AG09319 (cell line): ENCODE data around the gene KLF5.

ENCODE experiments used
- DNase-seq: peaks from one replicate; pipeline ENCODE4 v3.0.0-alpha.2; 2010; ENCODE audit warnings: low read depth; ENCODE audit errors: extremely low read depth
- CTCF ChIP-seq: IDR thresholded peaks from 2 replicates; pipeline ENCODE4 v1.5.1; 2011; ENCODE audit warnings: low read depth, mild to moderate bottlenecking, inconsistent platforms, low read length, moderate library complexity

Gene KLF5

GRCh38 chr13:73075954-73076353, 17.1 kb downstream of the KLF5 start:
- TF ChIP-seq CTCF: no peak
- DNase-seq: no peak

GRCh38 chr13:73077865-73078264, 19.1 kb downstream of the KLF5 start:
- DNase-seq: no peak
- no peak for TF ChIP-seq CTCF

GRCh38 chr13:73079359-73079758, 20.6 kb downstream of the KLF5 start:
- no peak for DNase-seq
- no peak for TF ChIP-seq CTCF

- no peak for TF ChIP-seq CTCF
- DNase-seq: no peak
Measured at GRCh38 chr13:73081256-73081915, 22.6 kb downstream of the KLF5 start.

GRCh38 chr13:73082471-73082870, 23.7 kb downstream of the KLF5 start:
- TF ChIP-seq CTCF: no peak
- DNase-seq: no peak

- TF ChIP-seq CTCF: no peak
- DNase-seq: no peak
Measured at GRCh38 chr13:73082895-73083294, 24.1 kb downstream of the KLF5 start.

- no peak for DNase-seq
- TF ChIP-seq CTCF: no peak
Measured at GRCh38 chr13:73088332-73088935, 29.6 kb downstream of the KLF5 start.
